Keratinocyte (primary cell): ENCODE results near the gene TRAPPC10. TPM values are rescaled to one million over a fixed set of nuclear protein-coding genes. Genes with fewer than 3 reads are reported as not detected.

Experiments
- DNase-seq: peaks from one replicate; pipeline ENCODE4 v3.0.0-alpha.2; 2011; ENCODE audit warnings: low read depth, missing footprints, low spot score
- FAIRE-seq: peaks from 2 replicates; lab custom pipeline; 2011; peaks lifted over from hg19 to GRCh38; lab: Jason Lieb, UNC
- H2AFZ ChIP-seq: 2 replicates; pipeline ENCODE4 v1.6.0; 2012; ENCODE audit warnings: low read length, control low read depth, inconsistent platforms; ENCODE audit not compliant: control insufficient read depth
- H3K27ac ChIP-seq: 2 replicates; pipeline ENCODE4 v1.5.1; 2011; ENCODE audit warnings: low read length; ENCODE audit not compliant: control insufficient read depth, insufficient read depth
- H3K27me3 ChIP-seq: 3 replicates; pipeline ENCODE4 v1.6.0; 2011; ENCODE audit warnings: low read length; ENCODE audit not compliant: control insufficient read depth, insufficient read depth; ENCODE audit errors: extremely low read depth
- H3K36me3 ChIP-seq, 2 experiments: 2 replicates in 1 of 2; 3 replicates in 1 of 2; pipeline ENCODE4 v1.5.1; 2011; ENCODE audit warnings: low read length in 2 of 2, mild to moderate bottlenecking in 1 of 2; ENCODE audit not compliant: control insufficient read depth in 2 of 2, insufficient read depth in 2 of 2; ENCODE audit errors: extremely low read depth in 1 of 2
- H3K4me1 ChIP-seq: 3 replicates; pipeline ENCODE4 v1.5.1; 2011; ENCODE audit warnings: low read length; ENCODE audit not compliant: control insufficient read depth, insufficient read depth; ENCODE audit errors: extremely low read depth
- H3K4me2 ChIP-seq: 3 replicates; pipeline ENCODE4 v1.6.0; 2011; ENCODE audit warnings: low read depth, low read length; ENCODE audit not compliant: control insufficient read depth, insufficient read depth; ENCODE audit errors: extremely low read depth
- H3K4me3 ChIP-seq, 3 experiments: fragments of 200-600 bp in 1 of 3; sonication (generic) in 1 of 3; 2 replicates in 2 of 3; 3 replicates in 1 of 3; pipeline ENCODE4 v1.5.1; 2011 to 2016; ENCODE audit warnings: low read length in 3 of 3, mild to moderate bottlenecking in 3 of 3, control low read depth in 2 of 3, inconsistent platforms in 1 of 3, low read depth in 1 of 3, mixed read lengths in 1 of 3, mixed run types in 1 of 3, moderate library complexity in 1 of 3; ENCODE audit not compliant: control insufficient read depth in 2 of 3, insufficient read depth in 2 of 3; ENCODE audit errors: extremely low read depth in 1 of 3
- H3K79me2 ChIP-seq: 2 replicates; pipeline ENCODE4 v1.6.0; 2012; ENCODE audit warnings: low read length; ENCODE audit not compliant: control insufficient read depth, insufficient read depth
- H3K9ac ChIP-seq: 3 replicates; pipeline ENCODE4 v1.6.0; 2011; ENCODE audit warnings: low read length; ENCODE audit not compliant: control insufficient read depth, insufficient read depth; ENCODE audit errors: extremely low read depth
- H3K9me1 ChIP-seq: 3 replicates; pipeline ENCODE4 v1.6.0; 2011; ENCODE audit warnings: low read length; ENCODE audit not compliant: control insufficient read depth, insufficient read depth; ENCODE audit errors: extremely low read depth
- H3K9me3 ChIP-seq: 2 replicates; pipeline ENCODE4 v1.5.1; 2012; ENCODE audit warnings: low read depth, low read length; ENCODE audit not compliant: control insufficient read depth
- H4K20me1 ChIP-seq: 3 replicates; pipeline ENCODE4 v1.6.0; 2011; ENCODE audit warnings: low read length; ENCODE audit not compliant: control insufficient read depth, insufficient read depth; ENCODE audit errors: extremely low read depth
- EZH2 ChIP-seq: IDR thresholded peaks from one replicate; pipeline ENCODE4 v1.6.1; 2012; ENCODE audit warnings: inconsistent platforms, mild to moderate bottlenecking, low read length, moderate library complexity
- dilution Hi-C: fragments of 300-500 bp; cut with MboI; formaldehyde crosslinking; loops from one replicate; pipeline ENCODE4 v1.7.0; 2020; ENCODE audit warnings: low sequenced_read_pairs; ENCODE audit not compliant: extremely low pct_ligation_motif_present
- polyA plus RNA-seq, 5 experiments: library from polyadenylated mRNA; depleted of rRNA in 3 of 5; stranded (reverse) in 3 of 5; stranded (forward) in 1 of 5; unstranded in 1 of 5; fragments of >200 nt; gene quantifications; 1 replicate in 1 of 5; 2 replicates in 3 of 5; 3 replicates in 1 of 5; pipeline versions ENCODE4 v1.2.1 to v1.2.3, GENCODE V29; 2011 to 2012; ENCODE audit warnings: missing spikeins in 2 of 5, low read depth in 1 of 5, low replicate concordance in 1 of 5
- TF ChIP-seq, protein P1 (sequence below), 3 experiments: IDR thresholded peaks in 1 of 3; conservative IDR thresholded peaks in 1 of 3; optimal IDR thresholded peaks in 1 of 3; 2 replicates in 2 of 3; 3 replicates in 1 of 3; pipeline versions ENCODE3 to v1.5.1; 2011; ENCODE audit warnings: low read length in 3 of 3, mild to moderate bottlenecking in 3 of 3, moderate library complexity in 2 of 3, control low read depth in 1 of 3, inconsistent platforms in 1 of 3; ENCODE audit not compliant: insufficient read depth in 2 of 3; ENCODE audit errors: extremely low read depth in 1 of 3

Gene TRAPPC10
- polyA plus RNA-seq, 1 donor (not counting 4 experiments of a cell fraction or from before 2014, with no cell fraction given): 21.6 TPM

DNA sequence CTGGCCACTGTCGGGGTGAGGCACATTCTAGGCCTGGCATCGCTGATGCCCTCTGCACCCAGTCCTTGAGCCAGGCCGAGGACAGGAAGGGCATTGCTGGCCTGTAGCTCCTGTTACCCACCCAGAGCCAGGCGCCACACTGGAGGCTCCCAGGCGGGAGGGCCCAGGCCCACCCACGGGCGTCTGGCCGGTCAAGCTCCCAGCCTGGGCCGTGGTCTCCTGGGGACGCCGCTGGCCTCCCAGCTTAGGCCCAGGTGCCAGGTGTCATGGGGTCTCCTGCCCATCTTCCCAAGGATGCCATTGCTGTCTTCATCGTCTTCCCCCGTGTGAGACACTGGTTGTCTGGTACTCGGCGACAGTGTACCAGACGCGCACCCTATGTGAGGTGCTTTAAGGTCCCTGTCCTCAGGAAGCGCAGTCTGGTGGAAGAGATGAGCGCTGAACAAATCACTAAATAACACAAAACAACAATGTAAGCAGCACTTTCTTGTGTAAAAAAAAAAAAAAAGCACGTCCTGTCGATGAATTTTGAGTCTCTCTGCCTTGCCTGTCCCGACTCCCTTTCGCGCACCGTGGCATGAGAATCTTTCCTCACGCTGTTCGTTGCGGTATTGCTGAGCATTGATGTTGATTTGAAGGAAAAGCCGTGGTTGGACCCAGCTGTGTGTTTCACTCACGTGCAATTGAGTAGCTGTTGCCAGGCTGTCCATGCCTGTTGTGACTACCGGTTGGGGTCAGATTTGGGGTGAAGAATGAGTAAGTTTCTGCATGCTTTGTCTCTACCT, 27.0 kb upstream of the TRAPPC10 start:
- TF ChIP-seq, protein P1, sequence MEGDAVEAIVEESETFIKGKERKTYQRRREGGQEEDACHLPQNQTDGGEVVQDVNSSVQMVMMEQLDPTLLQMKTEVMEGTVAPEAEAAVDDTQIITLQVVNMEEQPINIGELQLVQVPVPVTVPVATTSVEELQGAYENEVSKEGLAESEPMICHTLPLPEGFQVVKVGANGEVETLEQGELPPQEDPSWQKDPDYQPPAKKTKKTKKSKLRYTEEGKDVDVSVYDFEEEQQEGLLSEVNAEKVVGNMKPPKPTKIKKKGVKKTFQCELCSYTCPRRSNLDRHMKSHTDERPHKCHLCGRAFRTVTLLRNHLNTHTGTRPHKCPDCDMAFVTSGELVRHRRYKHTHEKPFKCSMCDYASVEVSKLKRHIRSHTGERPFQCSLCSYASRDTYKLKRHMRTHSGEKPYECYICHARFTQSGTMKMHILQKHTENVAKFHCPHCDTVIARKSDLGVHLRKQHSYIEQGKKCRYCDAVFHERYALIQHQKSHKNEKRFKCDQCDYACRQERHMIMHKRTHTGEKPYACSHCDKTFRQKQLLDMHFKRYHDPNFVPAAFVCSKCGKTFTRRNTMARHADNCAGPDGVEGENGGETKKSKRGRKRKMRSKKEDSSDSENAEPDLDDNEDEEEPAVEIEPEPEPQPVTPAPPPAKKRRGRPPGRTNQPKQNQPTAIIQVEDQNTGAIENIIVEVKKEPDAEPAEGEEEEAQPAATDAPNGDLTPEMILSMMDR (optimal IDR thresholded peaks at IDR 0.05 in 1 of 3, IDR thresholded peaks at IDR 0.05 in 1 of 3, conservative IDR thresholded peaks at IDR 0.05 in 1 of 3; ENCODE audit: extremely low read depth in 1 of 3, insufficient read depth in 2 of 3, low read length in 3 of 3): no peak
- TF ChIP-seq EZH2: no peak
- dilution Hi-C loops: no loop called here
- H3K4me3 ChIP-seq: no peak overlapping the region
- peaks cover 0 to 6% of the 10 kb centered on the region in 2 experiments for H3K36me3 ChIP-seq
- FAIRE-seq (no peak), DNase-seq (no peak)
- no peak overlapping the region for H2AFZ ChIP-seq
- peaks cover 9% of the 10 kb centered on the region for H3K27me3 ChIP-seq
- no peaks in the 10 kb centered on the region for H3K79me2 ChIP-seq
- H3K4me2 ChIP-seq: no peak overlapping the region
- H3K9me3 ChIP-seq: no peaks in the 10 kb centered on the region
- no peaks in the 10 kb centered on the region for H4K20me1 ChIP-seq
- no peaks in the 10 kb centered on the region for H3K4me1 ChIP-seq
- no peaks in the 10 kb centered on the region for H3K9me1 ChIP-seq
- no peak overlapping the region for H3K27ac ChIP-seq
- no peak overlapping the region for H3K9ac ChIP-seq

DNA sequence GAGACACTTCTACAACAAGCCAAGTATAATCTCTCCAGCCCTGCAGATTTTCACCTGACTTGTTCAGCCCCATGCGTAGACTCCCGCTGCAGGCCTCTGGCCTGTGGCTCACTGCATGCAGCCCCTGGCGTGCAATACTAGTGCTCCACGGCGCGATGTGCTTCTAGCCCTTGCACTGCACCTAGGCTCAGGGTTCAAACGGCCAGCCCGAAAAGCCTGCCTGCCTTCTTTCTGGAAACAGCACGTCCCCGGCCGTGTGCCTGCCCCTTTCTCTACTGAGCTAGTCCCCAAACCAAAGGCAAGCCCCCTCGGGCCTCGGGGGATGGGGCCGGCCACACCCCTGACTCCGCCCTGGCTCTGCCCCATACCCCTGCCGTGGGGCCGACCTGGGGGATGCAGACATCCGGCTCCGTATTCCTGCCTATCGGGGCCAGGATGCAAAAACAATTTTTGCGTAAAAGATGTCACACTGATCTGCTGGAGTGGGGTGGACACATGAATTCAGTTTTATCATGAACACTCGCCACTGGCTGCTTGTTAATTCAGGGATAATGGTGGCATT, 26.3 kb upstream of the TRAPPC10 start:
- no peaks in the 10 kb centered on the region for H3K4me1 ChIP-seq
- FAIRE-seq (no peak), DNase-seq (no peak)
- H3K27me3 ChIP-seq: peaks cover 9% of the 10 kb centered on the region
- H3K9ac ChIP-seq: no peak overlapping the region
- dilution Hi-C loops: no loop called here
- H3K9me1 ChIP-seq: no peaks in the 10 kb centered on the region
- H2AFZ ChIP-seq: no peak overlapping the region
- no peak overlapping the region for H3K4me3 ChIP-seq
- H3K4me2 ChIP-seq: no peak overlapping the region
- H3K36me3 ChIP-seq: peaks cover 0 to 6% of the 10 kb centered on the region in 2 experiments
- no peaks in the 10 kb centered on the region for H3K79me2 ChIP-seq
- no peaks in the 10 kb centered on the region for H4K20me1 ChIP-seq
- no peaks in the 10 kb centered on the region for H3K9me3 ChIP-seq
- TF ChIP-seq EZH2: no peak
- TF ChIP-seq, protein P1 (optimal IDR thresholded peaks at IDR 0.05 in 1 of 3, IDR thresholded peaks at IDR 0.05 in 1 of 3, conservative IDR thresholded peaks at IDR 0.05 in 1 of 3; ENCODE audit: extremely low read depth in 1 of 3, insufficient read depth in 2 of 3, low read length in 3 of 3): no peak
- H3K27ac ChIP-seq: no peak overlapping the region
